ENCODE measurements around the gene ILRUN. TPM values are rescaled to one million over a fixed set of nuclear protein-coding genes. Genes with fewer than 3 reads are reported as not detected.

ILRUN gene
- total RNA-seq, 1 donor from 2014 or later, result 56.3 TPM

GRCh38 chr6:34696189-34696738 lies 303 bp downstream of the ILRUN start:
- peak overlapping the region; percentile 95 for H3K27ac Mint-ChIP-seq
- peak; percentile 28 for DNase-seq (ENCODE audit: low spot score, unreplicated experiment)
- no peaks in the 10 kb centered on the region for H3K27me3 Mint-ChIP-seq
- no peaks in the 10 kb centered on the region for H3K36me3 Mint-ChIP-seq (ENCODE audit: insufficient read depth)
- H3K9me3 Mint-ChIP-seq (ENCODE audit: low read depth), result no peaks in the 10 kb centered on the region
- H3K4me1 Mint-ChIP-seq (ENCODE audit: low read depth), result peaks cover 24% of the 10 kb centered on the region
- H3K4me3 Mint-ChIP-seq (ENCODE audit: low read depth), result peak overlapping the region; percentile 88
- TF ChIP-seq, protein P1, sequence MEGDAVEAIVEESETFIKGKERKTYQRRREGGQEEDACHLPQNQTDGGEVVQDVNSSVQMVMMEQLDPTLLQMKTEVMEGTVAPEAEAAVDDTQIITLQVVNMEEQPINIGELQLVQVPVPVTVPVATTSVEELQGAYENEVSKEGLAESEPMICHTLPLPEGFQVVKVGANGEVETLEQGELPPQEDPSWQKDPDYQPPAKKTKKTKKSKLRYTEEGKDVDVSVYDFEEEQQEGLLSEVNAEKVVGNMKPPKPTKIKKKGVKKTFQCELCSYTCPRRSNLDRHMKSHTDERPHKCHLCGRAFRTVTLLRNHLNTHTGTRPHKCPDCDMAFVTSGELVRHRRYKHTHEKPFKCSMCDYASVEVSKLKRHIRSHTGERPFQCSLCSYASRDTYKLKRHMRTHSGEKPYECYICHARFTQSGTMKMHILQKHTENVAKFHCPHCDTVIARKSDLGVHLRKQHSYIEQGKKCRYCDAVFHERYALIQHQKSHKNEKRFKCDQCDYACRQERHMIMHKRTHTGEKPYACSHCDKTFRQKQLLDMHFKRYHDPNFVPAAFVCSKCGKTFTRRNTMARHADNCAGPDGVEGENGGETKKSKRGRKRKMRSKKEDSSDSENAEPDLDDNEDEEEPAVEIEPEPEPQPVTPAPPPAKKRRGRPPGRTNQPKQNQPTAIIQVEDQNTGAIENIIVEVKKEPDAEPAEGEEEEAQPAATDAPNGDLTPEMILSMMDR (IDR thresholded peaks at IDR 0.05; ENCODE audit: unreplicated experiment), result no peak

DNA sequence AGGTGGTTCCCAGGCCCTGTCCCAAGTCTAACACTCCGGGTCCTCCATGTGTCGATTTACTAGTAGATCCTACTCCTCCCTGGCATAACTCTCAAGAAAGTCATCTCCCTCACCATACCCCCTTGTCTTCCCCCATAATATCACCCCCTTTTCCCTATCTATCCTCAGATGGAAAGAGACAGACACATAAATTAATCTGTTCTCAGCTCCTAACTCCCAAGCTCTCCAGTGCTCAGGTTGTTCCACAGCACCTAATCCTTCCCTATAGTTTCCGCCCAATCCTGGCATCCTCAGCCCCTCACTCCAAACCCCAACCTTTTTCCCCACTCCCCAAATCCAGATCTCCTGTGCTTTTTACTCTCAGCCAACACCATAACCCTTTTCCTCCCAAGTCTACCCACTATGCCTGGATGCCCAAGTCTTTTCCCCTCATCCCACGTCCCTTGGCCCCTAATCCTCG lies 808 bp downstream of the ILRUN start:
- TF ChIP-seq, protein P1 (IDR thresholded peaks at IDR 0.05; ENCODE audit: unreplicated experiment), result no peak
- peak overlapping the region; percentile 88 for H3K4me3 Mint-ChIP-seq (ENCODE audit: low read depth)
- no peaks in the 10 kb centered on the region for H3K9me3 Mint-ChIP-seq (ENCODE audit: low read depth)
- no peaks in the 10 kb centered on the region for H3K27me3 Mint-ChIP-seq
- peaks cover 24% of the 10 kb centered on the region for H3K4me1 Mint-ChIP-seq (ENCODE audit: low read depth)
- H3K36me3 Mint-ChIP-seq (ENCODE audit: insufficient read depth), result no peaks in the 10 kb centered on the region
- peak overlapping the region; percentile 95 for H3K27ac Mint-ChIP-seq
- no peak for DNase-seq (ENCODE audit: low spot score, unreplicated experiment)

GRCh38 chr6:34692280-34692679 lies 4.3 kb downstream of the ILRUN start:
- H3K27me3 Mint-ChIP-seq, result no peaks in the 10 kb centered on the region
- H3K4me1 Mint-ChIP-seq (ENCODE audit: low read depth), result peaks cover 23% of the 10 kb centered on the region
- no peak for DNase-seq (ENCODE audit: low spot score, unreplicated experiment)
- H3K9me3 Mint-ChIP-seq (ENCODE audit: low read depth), result no peaks in the 10 kb centered on the region
- no peak overlapping the region for H3K27ac Mint-ChIP-seq
- H3K36me3 Mint-ChIP-seq (ENCODE audit: insufficient read depth), result peaks cover 6% of the 10 kb centered on the region
- H3K4me3 Mint-ChIP-seq (ENCODE audit: low read depth), result no peak overlapping the region
- TF ChIP-seq, protein P1 (IDR thresholded peaks at IDR 0.05; ENCODE audit: unreplicated experiment), result no peak

GRCh38 chr6:34689742-34690141 lies 6.8 kb downstream of the ILRUN start:
- Mint-ChIP-seq H3K9me3 (ENCODE audit: low read depth) (no peaks in the 10 kb centered on the region), H3K4me1 (ENCODE audit: low read depth) (peaks cover 7% of the 10 kb centered on the region), H3K4me3 (ENCODE audit: low read depth) (no peak overlapping the region), H3K36me3 (ENCODE audit: insufficient read depth) (peaks cover 12% of the 10 kb centered on the region), H3K27me3 (no peaks in the 10 kb centered on the region), H3K27ac (no peak overlapping the region)
- DNase-seq (ENCODE audit: low spot score, unreplicated experiment), result no peak
- TF ChIP-seq, protein P1 (IDR thresholded peaks at IDR 0.05; ENCODE audit: unreplicated experiment), result no peak

DNA sequence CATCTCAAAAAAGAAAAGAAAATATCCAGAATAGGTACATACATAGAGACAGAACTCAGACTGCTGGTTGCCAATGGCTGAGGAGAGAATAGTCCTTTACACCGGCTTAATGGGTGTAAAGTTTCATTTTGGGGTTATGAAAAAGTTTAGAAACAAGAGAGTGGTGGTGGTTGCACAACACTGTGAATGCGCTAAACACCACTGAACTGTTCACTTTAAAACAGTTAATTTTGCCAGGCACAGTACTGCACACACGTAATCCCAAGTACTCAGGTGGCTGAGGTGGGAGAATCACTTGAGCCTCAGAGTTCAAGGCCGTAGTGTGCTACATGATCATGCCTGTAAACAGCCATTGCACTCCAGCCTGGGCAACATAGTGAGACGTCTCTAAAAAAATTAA lies 7.6 kb downstream of the ILRUN start:
- Mint-ChIP-seq H3K9me3 (ENCODE audit: low read depth) (no peaks in the 10 kb centered on the region), H3K27ac (no peak overlapping the region), H3K4me3 (ENCODE audit: low read depth) (no peak overlapping the region), H3K4me1 (ENCODE audit: low read depth) (peaks cover 3% of the 10 kb centered on the region), H3K27me3 (no peaks in the 10 kb centered on the region), H3K36me3 (ENCODE audit: insufficient read depth) (peaks cover 12% of the 10 kb centered on the region)
- DNase-seq (ENCODE audit: low spot score, unreplicated experiment), result no peak
- TF ChIP-seq, protein P1 (IDR thresholded peaks at IDR 0.05; ENCODE audit: unreplicated experiment), result no peak

All from progenitor cell of endocrine pancreas (in vitro differentiated cells).